Measurements from ENCODE around the gene GGT6. TPM values are rescaled to one million over a fixed set of nuclear protein-coding genes. Genes with fewer than 3 reads are reported as not detected.

Gene GGT6
- total RNA-seq, 1 experiment from 2014 or later, result 3.7 TPM

DNA sequence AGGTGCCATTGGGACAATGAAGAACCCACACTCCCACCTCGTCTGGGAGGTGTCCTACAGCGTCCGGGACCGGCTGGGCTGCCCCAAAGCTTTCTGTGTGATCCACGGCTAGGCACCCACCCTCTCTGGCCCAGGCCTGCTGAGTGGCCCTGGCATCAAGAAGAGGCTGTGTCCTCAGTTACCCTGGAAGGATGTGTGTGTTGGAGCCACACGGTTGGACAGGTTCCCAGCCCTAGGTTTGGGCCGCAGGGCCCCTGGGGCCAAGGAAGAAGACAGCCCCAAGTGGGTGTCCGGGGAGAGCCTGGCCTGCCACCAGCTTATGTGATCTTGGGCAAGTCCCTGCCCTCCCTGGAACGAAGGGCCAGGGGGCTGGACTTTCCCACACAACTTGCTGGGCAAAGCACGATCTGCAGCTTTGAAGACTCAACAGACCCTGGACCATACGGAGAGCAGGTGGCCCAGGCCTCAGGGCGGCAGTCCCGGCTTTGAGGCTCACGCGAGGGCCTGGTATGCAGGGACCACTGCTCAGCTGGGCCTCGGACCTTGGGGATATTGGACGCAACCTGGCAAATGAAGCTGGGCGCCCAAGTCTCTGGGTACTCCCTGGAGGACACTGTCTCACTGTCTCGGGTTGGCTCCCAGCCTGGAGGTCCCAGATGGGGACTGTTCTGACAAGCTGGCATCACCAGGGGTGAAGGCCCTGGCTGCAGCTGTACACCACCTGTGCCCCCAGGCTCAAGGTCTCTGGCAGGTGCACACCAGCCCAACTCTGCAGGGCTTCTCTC lies 22.7 kb downstream of the GGT6 start:
- no peak overlapping the region for H3K4me2 ChIP-seq
- DNase-seq, result no peak
- H2AFZ ChIP-seq, result no peak overlapping the region
- H3K4me3 ChIP-seq, result no peak overlapping the region
- no peaks in the 10 kb centered on the region for H3K27me3 ChIP-seq (ENCODE audit: insufficient read depth, low read depth)
- intact Hi-C loops (cut with micrococcal nuclease; ENCODE audit: unreplicated experiment), result no loop called here
- POLR2A ChIA-PET (ENCODE audit: unreplicated experiment), result interaction anchor here (0.5 to 0.6 kb wide), 3 partner anchors 24 to 173 kb away, joined by 3 to 13 read pairs (median 5); partner anchors contain the start of gene ARRB2
- H3K4me1 ChIP-seq (replicated peaks; ENCODE audit: insufficient read depth), result peaks cover 12% of the 10 kb centered on the region; the same call in 1 of the 2 replicates
- H3K27ac ChIP-seq, result peak overlapping the region; percentile 31; the same call in 1 of the 2 replicates
- CTCF ChIA-PET, result no interaction called here
- H3F3A ChIP-seq (ENCODE audit: insufficient read depth, low read depth), result peaks cover 96% of the 10 kb centered on the region
- TSS peak; percentile 29 for BruUV-seq (replicated peaks)
- peaks cover 18% of the 10 kb centered on the region; the same call in 1 of the 2 replicates for H3K36me3 ChIP-seq (ENCODE audit: low read depth)
- no peaks in the 10 kb centered on the region for H3K9me3 ChIP-seq (ENCODE audit: insufficient read depth, low read depth)
- H3K9me2 ChIP-seq (ENCODE audit: insufficient read depth), result no peaks in the 10 kb centered on the region
- no peaks in the 10 kb centered on the region for H3K79me2 ChIP-seq (ENCODE audit: low read depth)
- TF ChIP-seq EZH2 (IDR thresholded peaks at IDR 0.05; ENCODE audit: low read depth), result no peak
- TF ChIP-seq, protein P1, sequence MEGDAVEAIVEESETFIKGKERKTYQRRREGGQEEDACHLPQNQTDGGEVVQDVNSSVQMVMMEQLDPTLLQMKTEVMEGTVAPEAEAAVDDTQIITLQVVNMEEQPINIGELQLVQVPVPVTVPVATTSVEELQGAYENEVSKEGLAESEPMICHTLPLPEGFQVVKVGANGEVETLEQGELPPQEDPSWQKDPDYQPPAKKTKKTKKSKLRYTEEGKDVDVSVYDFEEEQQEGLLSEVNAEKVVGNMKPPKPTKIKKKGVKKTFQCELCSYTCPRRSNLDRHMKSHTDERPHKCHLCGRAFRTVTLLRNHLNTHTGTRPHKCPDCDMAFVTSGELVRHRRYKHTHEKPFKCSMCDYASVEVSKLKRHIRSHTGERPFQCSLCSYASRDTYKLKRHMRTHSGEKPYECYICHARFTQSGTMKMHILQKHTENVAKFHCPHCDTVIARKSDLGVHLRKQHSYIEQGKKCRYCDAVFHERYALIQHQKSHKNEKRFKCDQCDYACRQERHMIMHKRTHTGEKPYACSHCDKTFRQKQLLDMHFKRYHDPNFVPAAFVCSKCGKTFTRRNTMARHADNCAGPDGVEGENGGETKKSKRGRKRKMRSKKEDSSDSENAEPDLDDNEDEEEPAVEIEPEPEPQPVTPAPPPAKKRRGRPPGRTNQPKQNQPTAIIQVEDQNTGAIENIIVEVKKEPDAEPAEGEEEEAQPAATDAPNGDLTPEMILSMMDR (conservative IDR thresholded peaks at IDR 0.05), result no peak
- peaks cover 48% of the 10 kb centered on the region for H4K20me1 ChIP-seq (ENCODE audit: insufficient read depth)

DNA sequence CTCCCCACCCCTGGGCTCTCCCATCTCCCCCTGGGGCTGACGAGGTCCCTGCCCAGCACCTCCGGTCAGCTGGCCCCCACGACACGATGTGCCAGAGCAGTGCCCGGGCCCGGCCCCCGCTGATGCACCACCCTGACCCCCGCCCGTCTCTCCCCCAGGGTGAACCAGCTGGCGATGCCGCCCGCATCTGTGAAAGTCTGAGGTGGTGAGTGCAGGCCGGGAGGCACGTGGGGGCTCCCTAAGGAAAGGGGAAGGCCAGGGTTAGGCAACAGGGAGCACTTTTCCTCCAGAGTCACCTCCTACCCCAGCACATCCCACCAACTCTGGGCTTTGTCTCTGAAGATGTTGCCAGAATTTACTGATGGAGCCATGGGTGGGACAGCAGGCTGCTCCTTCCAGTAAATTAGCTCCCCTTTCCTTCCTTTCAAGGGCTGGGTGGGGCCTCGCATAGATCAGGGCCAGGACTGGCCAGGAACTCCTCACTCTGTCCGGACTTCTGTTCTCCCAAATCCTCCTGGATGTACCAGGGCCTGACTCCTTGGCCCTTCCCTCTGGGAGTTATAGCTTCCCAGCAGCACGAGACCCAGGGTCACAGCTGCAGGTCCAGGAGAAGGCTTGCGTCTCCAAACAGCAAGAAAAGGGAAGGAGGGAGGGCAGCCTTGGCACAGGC lies 23.5 kb downstream of the GGT6 start:
- intact Hi-C loops (cut with micrococcal nuclease; ENCODE audit: unreplicated experiment), result no loop called here
- H2AFZ ChIP-seq, result no peak overlapping the region
- no peak for DNase-seq
- no peaks in the 10 kb centered on the region for H3K79me2 ChIP-seq (ENCODE audit: low read depth)
- H3F3A ChIP-seq (ENCODE audit: insufficient read depth, low read depth), result peaks cover 96% of the 10 kb centered on the region
- H3K9me3 ChIP-seq (ENCODE audit: insufficient read depth, low read depth), result no peaks in the 10 kb centered on the region
- H3K36me3 ChIP-seq (ENCODE audit: low read depth), result peaks cover 11% of the 10 kb centered on the region; the same call in 1 of the 2 replicates
- TF ChIP-seq, protein P1 (conservative IDR thresholded peaks at IDR 0.05), result no peak
- TF ChIP-seq EZH2 (IDR thresholded peaks at IDR 0.05; ENCODE audit: low read depth), result no peak
- POLR2A ChIA-PET (ENCODE audit: unreplicated experiment), result interaction anchor here (0.6 kb wide), 2 partner anchors 25 to 35 kb away, joined by 3 to 13 read pairs; no protein-coding TSS in a partner anchor
- H3K27ac ChIP-seq, result peak overlapping the region; percentile 31
- H3K27me3 ChIP-seq (ENCODE audit: insufficient read depth, low read depth), result no peaks in the 10 kb centered on the region
- CTCF ChIA-PET, result no interaction called here
- BruUV-seq (replicated peaks), result no TSS peak
- peaks cover 12% of the 10 kb centered on the region; the same call in 1 of the 2 replicates for H3K4me1 ChIP-seq (replicated peaks; ENCODE audit: insufficient read depth)
- H4K20me1 ChIP-seq (ENCODE audit: insufficient read depth), result peaks cover 41% of the 10 kb centered on the region
- no peak overlapping the region for H3K4me2 ChIP-seq
- H3K4me3 ChIP-seq, result no peak overlapping the region
- H3K9me2 ChIP-seq (ENCODE audit: insufficient read depth), result no peaks in the 10 kb centered on the region

DNA sequence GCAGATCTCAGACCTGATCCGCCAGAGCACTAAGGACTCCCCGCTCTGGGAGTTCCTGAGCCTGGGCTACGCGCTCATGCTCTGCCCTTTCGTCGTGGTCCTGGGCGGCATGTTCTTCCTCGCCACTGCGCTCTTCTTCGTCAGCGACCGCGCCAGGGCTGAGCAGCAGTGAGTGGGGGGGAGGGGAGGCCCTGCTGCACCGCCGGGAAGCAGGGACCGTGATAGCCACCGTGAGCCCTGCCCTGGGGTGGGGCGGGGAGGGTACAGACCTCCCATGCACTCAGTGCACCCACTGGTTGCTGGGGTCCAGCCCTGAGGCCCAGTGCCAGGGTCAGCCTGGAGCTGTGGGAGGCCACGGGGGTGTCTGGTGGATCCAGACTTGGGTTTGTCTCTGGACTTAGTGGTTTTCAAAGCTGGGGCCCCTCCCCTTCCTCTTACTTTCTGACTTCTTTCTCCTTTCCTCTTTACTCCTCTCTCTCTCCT lies 24.1 kb downstream of the GGT6 start:
- Histone ChIP-seq H3F3A (ENCODE audit: insufficient read depth, low read depth) (peaks cover 96% of the 10 kb centered on the region), H3K79me2 (ENCODE audit: low read depth) (no peaks in the 10 kb centered on the region), H3K4me3 (no peak overlapping the region), H3K4me1 (replicated peaks; ENCODE audit: insufficient read depth) (peaks cover 12% of the 10 kb centered on the region; the same call in 1 of the 2 replicates), H2AFZ (no peak overlapping the region), H3K27me3 (ENCODE audit: insufficient read depth, low read depth) (no peaks in the 10 kb centered on the region), H3K9me2 (ENCODE audit: insufficient read depth) (no peaks in the 10 kb centered on the region), H3K27ac (no peak overlapping the region), H3K36me3 (ENCODE audit: low read depth) (peaks cover 8% of the 10 kb centered on the region; the same call in 1 of the 2 replicates), H3K4me2 (no peak overlapping the region), H3K9me3 (ENCODE audit: insufficient read depth, low read depth) (no peaks in the 10 kb centered on the region), H4K20me1 (ENCODE audit: insufficient read depth) (peaks cover 36% of the 10 kb centered on the region)
- no TSS peak for BruUV-seq (replicated peaks)
- POLR2A ChIA-PET (ENCODE audit: unreplicated experiment), result no interaction called here
- TF ChIP-seq, protein P1 (conservative IDR thresholded peaks at IDR 0.05), result no peak
- no peak for TF ChIP-seq EZH2 (IDR thresholded peaks at IDR 0.05; ENCODE audit: low read depth)
- CTCF ChIA-PET, result no interaction called here
- intact Hi-C loops (cut with micrococcal nuclease; ENCODE audit: unreplicated experiment), result no loop called here
- DNase-seq, result no peak
